ENCODE data around the gene EMID1. TPM values are rescaled to one million over a fixed set of nuclear protein-coding genes. Genes with fewer than 3 reads are reported as not detected.

EMID1 gene
- total RNA-seq, 1 donor from 2014 or later: not detected

DNA sequence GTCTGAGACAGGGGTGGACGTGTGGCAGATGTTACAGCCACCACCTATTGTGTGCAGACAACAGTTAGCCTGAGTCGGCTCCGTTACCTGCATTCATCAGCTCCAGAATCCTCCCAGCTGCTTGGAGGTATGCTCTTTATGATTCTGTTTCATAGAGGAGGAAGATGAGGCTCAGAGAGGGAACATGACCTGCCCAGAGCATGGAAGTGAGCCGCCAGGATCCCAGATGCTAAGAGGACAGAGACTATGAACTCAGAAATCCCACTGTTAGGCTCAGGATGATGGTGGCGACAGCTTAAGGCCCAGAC is 1.5 kb downstream of the EMID1 start:
- POLR2A ChIA-PET: no interaction called here
- ATAC-seq (ENCODE audit: low read depth) (no peak), DNase-seq (no peak)
- intact Hi-C loops (cut with micrococcal nuclease): loop anchor here (10.0 kb wide), 1 partner anchor 132 kb away; the partner anchor contains the start of gene KREMEN1
- Mint-ChIP-seq H3K27me3 (peaks cover 52% of the 10 kb centered on the region), H3K27ac (no peak overlapping the region), H3K9me3 (no peaks in the 10 kb centered on the region), H3K36me3 (ENCODE audit: low read depth) (no peaks in the 10 kb centered on the region), H3K4me1 (peaks cover 27% of the 10 kb centered on the region), H3K4me3 (no peak overlapping the region)
- CTCF ChIA-PET: interaction anchor here (1.3 kb wide), 1 partner anchor 166 kb away, joined by 3 read pairs; no protein-coding TSS in a partner anchor
- TF ChIP-seq, protein P1, sequence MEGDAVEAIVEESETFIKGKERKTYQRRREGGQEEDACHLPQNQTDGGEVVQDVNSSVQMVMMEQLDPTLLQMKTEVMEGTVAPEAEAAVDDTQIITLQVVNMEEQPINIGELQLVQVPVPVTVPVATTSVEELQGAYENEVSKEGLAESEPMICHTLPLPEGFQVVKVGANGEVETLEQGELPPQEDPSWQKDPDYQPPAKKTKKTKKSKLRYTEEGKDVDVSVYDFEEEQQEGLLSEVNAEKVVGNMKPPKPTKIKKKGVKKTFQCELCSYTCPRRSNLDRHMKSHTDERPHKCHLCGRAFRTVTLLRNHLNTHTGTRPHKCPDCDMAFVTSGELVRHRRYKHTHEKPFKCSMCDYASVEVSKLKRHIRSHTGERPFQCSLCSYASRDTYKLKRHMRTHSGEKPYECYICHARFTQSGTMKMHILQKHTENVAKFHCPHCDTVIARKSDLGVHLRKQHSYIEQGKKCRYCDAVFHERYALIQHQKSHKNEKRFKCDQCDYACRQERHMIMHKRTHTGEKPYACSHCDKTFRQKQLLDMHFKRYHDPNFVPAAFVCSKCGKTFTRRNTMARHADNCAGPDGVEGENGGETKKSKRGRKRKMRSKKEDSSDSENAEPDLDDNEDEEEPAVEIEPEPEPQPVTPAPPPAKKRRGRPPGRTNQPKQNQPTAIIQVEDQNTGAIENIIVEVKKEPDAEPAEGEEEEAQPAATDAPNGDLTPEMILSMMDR (IDR thresholded peaks at IDR 0.05): no peak

DNA sequence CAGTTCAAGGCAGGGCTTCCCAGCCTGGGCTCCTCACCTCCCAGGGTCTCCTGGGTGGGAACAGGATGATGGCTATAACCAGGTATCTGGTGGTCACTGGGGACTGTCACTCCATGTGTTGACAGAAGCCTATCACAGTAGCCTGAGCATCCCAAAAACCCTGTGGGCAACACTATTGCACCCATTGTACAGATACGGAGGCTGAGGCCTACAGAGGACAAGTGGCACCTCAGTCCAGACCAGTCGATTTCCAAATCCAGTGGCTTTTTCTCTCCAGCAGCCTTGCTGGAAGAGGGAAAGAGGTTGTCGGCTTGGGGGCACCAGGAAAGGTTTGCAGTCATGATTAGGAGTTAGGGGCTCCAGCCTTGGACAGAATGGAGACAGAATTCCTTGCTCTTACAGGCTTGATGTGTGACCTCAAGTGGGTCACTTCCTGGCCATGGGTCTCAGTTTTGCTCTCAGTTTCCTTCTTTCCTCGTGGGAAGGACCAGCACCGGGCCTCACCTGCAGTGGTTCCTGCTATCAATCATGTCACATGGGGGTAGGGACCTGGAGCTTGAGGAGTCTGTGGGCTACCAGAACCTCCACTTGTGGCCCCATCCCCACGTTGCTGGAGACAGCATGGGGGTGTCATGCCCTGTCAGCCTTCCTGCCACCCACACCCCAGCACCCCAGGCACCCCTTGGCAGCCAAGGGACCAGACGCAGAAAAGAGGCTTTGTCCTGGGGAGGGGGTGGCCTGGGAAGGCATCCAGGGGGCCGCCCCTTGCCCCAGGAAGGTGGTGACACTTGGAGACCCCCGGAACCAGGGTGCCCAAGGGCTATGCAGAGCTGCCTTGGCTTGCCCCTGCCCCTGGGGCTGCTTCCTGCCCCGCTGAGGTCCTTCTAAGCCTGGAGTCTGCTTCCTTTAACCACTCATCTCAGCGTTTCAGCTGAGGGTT is 2.1 kb downstream of the EMID1 start:
- CTCF ChIA-PET: no interaction called here
- H3K36me3 Mint-ChIP-seq (ENCODE audit: low read depth): no peaks in the 10 kb centered on the region
- ATAC-seq (ENCODE audit: low read depth) (no peak), DNase-seq (no peak)
- no peaks in the 10 kb centered on the region for H3K9me3 Mint-ChIP-seq
- H3K27ac Mint-ChIP-seq: no peak overlapping the region
- POLR2A ChIA-PET: no interaction called here
- peaks cover 21% of the 10 kb centered on the region for H3K4me1 Mint-ChIP-seq
- intact Hi-C loops (cut with micrococcal nuclease): loop anchor here (10.0 kb wide), 1 partner anchor 133 kb away; the partner anchor contains the start of gene KREMEN1
- H3K4me3 Mint-ChIP-seq: no peak overlapping the region
- TF ChIP-seq, protein P1 (IDR thresholded peaks at IDR 0.05): no peak
- H3K27me3 Mint-ChIP-seq: peaks cover 49% of the 10 kb centered on the region

DNA sequence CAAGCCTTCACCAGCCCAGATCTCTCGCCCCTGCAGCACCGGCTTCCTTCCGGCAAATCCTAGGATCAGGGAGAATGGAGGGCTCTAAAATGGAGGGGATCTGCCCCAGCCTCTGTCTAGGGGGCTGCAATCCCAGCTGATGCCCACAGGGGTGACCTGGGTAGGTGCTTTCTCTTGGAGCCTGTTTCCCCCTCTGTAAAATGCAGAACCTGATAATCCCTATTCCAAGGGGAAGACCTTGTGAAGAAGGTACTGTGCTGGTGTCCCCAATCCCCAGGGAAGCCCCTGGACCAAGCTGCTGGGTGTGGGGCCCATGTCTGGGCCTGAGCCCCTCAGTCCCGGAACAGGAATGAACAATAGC is 2.8 kb downstream of the EMID1 start:
- Mint-ChIP-seq H3K27me3 (peaks cover 53% of the 10 kb centered on the region), H3K9me3 (no peaks in the 10 kb centered on the region), H3K4me3 (no peak overlapping the region), H3K27ac (no peak overlapping the region), H3K36me3 (ENCODE audit: low read depth) (no peaks in the 10 kb centered on the region), H3K4me1 (peaks cover 16% of the 10 kb centered on the region)
- ChIA-PET CTCF (no interaction called here), POLR2A (no interaction called here)
- TF ChIP-seq, protein P1 (IDR thresholded peaks at IDR 0.05): no peak
- ATAC-seq (ENCODE audit: low read depth) (peak; percentile 15), DNase-seq (no peak)
- intact Hi-C loops (cut with micrococcal nuclease): loop anchor here (10.0 kb wide), 1 partner anchor 134 kb away; the partner anchor contains the start of gene KREMEN1

DNA sequence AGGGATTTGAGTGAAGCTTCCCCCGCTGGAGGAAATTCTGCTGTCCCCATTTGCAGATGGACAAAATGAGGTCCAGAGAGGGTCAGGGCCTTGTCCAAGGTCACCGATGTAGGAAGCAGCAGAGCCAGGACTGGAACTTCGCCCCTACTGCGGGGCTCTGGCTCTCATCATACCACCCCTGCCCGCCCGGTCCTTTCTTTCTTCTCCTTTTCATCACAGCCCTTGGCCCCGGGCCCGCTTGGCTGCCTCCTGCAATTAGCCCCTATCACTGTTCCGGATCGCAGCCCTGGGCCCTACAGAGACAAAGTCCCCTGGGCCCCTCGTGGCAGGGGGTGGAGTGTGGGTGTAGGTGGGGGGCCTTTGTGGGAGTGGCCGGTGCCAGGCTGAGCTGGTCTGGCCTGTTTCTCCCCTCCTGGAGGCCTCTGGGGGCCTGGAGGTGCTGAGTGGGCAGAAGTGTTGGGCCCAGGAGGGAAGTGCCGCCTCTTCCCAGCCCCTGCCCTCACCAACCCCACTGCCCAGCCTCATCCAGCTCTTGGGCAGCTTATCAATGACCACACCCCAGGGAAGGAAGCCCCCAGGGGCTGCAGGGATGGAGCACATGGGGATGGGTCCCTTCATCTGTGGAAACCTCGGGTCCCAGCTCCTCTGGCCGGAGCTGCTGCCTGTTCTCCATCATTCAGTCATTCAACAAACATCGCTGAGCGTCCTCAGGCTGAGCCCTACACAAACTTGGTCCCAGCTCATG is 3.4 kb downstream of the EMID1 start:
- no peaks in the 10 kb centered on the region for H3K36me3 Mint-ChIP-seq (ENCODE audit: low read depth)
- ChIA-PET CTCF (no interaction called here), POLR2A (no interaction called here)
- no peaks in the 10 kb centered on the region for H3K9me3 Mint-ChIP-seq
- H3K4me3 Mint-ChIP-seq: no peak overlapping the region
- TF ChIP-seq, protein P1 (IDR thresholded peaks at IDR 0.05): no peak
- peaks cover 53% of the 10 kb centered on the region for H3K27me3 Mint-ChIP-seq
- intact Hi-C loops (cut with micrococcal nuclease): loop anchor here (1.0 to 10.0 kb wide), 2 partner anchors 42 to 134 kb away; partner anchors contain the start of gene KREMEN1
- no peak overlapping the region for H3K27ac Mint-ChIP-seq
- peaks cover 15% of the 10 kb centered on the region for H3K4me1 Mint-ChIP-seq
- DNase-seq: peak; percentile 34
- ATAC-seq (ENCODE audit: low read depth): peak; percentile 83

DNA sequence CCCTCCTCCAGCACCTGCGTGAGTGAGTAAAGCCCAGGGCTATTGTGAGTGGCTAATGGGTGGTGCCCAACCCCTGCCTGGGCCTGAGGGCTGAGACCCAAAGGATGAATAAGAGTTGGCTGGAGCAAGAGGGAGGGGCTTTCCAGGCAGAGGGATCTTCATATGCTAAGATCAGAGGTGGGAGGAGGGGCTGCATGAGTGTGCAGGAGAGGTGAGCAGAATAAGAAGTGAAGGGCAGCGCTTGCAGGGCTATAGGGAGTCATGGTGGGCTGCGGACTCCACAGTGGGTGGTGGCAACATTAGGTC is 3.9 kb downstream of the EMID1 start:
- TF ChIP-seq, protein P1 (IDR thresholded peaks at IDR 0.05): no peak
- ATAC-seq (ENCODE audit: low read depth) (no peak), DNase-seq (no peak)
- Mint-ChIP-seq H3K9me3 (no peaks in the 10 kb centered on the region), H3K4me1 (peaks cover 15% of the 10 kb centered on the region), H3K27me3 (peaks cover 55% of the 10 kb centered on the region), H3K27ac (no peak overlapping the region), H3K36me3 (ENCODE audit: low read depth) (no peaks in the 10 kb centered on the region), H3K4me3 (no peak overlapping the region)
- ChIA-PET CTCF (no interaction called here), POLR2A (no interaction called here)
- intact Hi-C loops (cut with micrococcal nuclease): loop anchor here (1.0 to 10.0 kb wide), 2 partner anchors 42 to 135 kb away; partner anchors contain the start of gene KREMEN1

Measured in activated B cell treated with CpG ODN at 0.5 μM for 24 hours (primary cell).